ENCODE data around the gene KIR3DL1.
"Not testable (repeated sequence)": the region's sequence is repeated elsewhere in the genome, so short reads cannot be mapped to it uniquely, and the experiment has no call there.

KIR3DL1 gene

GRCh38 chr19:54855241-54855640 is 39.0 kb downstream of the KIR3DL1 start:
- H3K9ac ChIP-seq (ENCODE audit: low read depth, low read length); H3K27me3 ChIP-seq (ENCODE audit: control insufficient read depth, insufficient read depth, low read length); H3K27ac ChIP-seq (ENCODE audit: low read depth, low read length); H3K4me3 ChIP-seq (ENCODE audit: low read depth, low read length); H3K36me3 ChIP-seq (ENCODE audit: control insufficient read depth, insufficient read depth, low read length); H3K4me1 ChIP-seq (ENCODE audit: control insufficient read depth, insufficient read depth, low read length): not testable (repeated sequence)
- peaks cover 56% of the 10 kb centered on the region for H3K9me3 ChIP-seq (ENCODE audit: control insufficient read depth, insufficient read depth, low read length)

GRCh38 chr19:54858476-54858875 is 42.2 kb downstream of the KIR3DL1 start:
- H3K9ac ChIP-seq (ENCODE audit: low read depth, low read length); H3K27me3 ChIP-seq (ENCODE audit: control insufficient read depth, insufficient read depth, low read length); H3K4me3 ChIP-seq (ENCODE audit: low read depth, low read length); H3K27ac ChIP-seq (ENCODE audit: low read depth, low read length); H3K36me3 ChIP-seq (ENCODE audit: control insufficient read depth, insufficient read depth, low read length); H3K4me1 ChIP-seq (ENCODE audit: control insufficient read depth, insufficient read depth, low read length): not testable (repeated sequence)
- H3K9me3 ChIP-seq (ENCODE audit: control insufficient read depth, insufficient read depth, low read length) = peaks cover 43% of the 10 kb centered on the region

GRCh38 chr19:54859421-54859820 is 43.2 kb downstream of the KIR3DL1 start:
- not testable (repeated sequence) for H3K4me1 ChIP-seq (ENCODE audit: control insufficient read depth, insufficient read depth, low read length); H3K27me3 ChIP-seq (ENCODE audit: control insufficient read depth, insufficient read depth, low read length); H3K4me3 ChIP-seq (ENCODE audit: low read depth, low read length); H3K27ac ChIP-seq (ENCODE audit: low read depth, low read length); H3K9ac ChIP-seq (ENCODE audit: low read depth, low read length); H3K36me3 ChIP-seq (ENCODE audit: control insufficient read depth, insufficient read depth, low read length)
- H3K9me3 ChIP-seq (ENCODE audit: control insufficient read depth, insufficient read depth, low read length) = peaks cover 33% of the 10 kb centered on the region

- H3K4me1 ChIP-seq (ENCODE audit: control insufficient read depth, insufficient read depth, low read length) = not testable (repeated sequence)
Measured at GRCh38 chr19:54863459-54863858, 47.2 kb downstream of the KIR3DL1 start.

GRCh38 chr19:54871696-54872095 is 55.4 kb downstream of the KIR3DL1 start:
- peaks cover 8% of the 10 kb centered on the region for H3K9me3 ChIP-seq (ENCODE audit: control insufficient read depth, insufficient read depth, low read length)
- H3K4me3 ChIP-seq (ENCODE audit: low read depth, low read length) = no peak overlapping the region; the same call in 1 of the 2 replicates
- H3K27ac ChIP-seq (ENCODE audit: low read depth, low read length) = no peak overlapping the region
- no peak overlapping the region for H3K9ac ChIP-seq (ENCODE audit: low read depth, low read length)
- no peaks in the 10 kb centered on the region for H3K4me1 ChIP-seq (ENCODE audit: control insufficient read depth, insufficient read depth, low read length)
- no peaks in the 10 kb centered on the region for H3K36me3 ChIP-seq (ENCODE audit: control insufficient read depth, insufficient read depth, low read length)
- no peaks in the 10 kb centered on the region for H3K27me3 ChIP-seq (ENCODE audit: control insufficient read depth, insufficient read depth, low read length)

More at GRCh38 chr19:54863459-54863858, 47.2 kb downstream of the KIR3DL1 start:
- H3K27ac ChIP-seq (ENCODE audit: low read depth, low read length); H3K9ac ChIP-seq (ENCODE audit: low read depth, low read length); H3K36me3 ChIP-seq (ENCODE audit: control insufficient read depth, insufficient read depth, low read length); H3K4me3 ChIP-seq (ENCODE audit: low read depth, low read length); H3K27me3 ChIP-seq (ENCODE audit: control insufficient read depth, insufficient read depth, low read length): not testable (repeated sequence)
- peaks cover 43% of the 10 kb centered on the region for H3K9me3 ChIP-seq (ENCODE audit: control insufficient read depth, insufficient read depth, low read length)

- no peak within 1 kb of the TSS for H3K9ac ChIP-seq (ENCODE audit: low read depth, low read length)
- no peaks in the 10 kb centered on the region for H3K4me1 ChIP-seq (ENCODE audit: control insufficient read depth, insufficient read depth, low read length)
- no peak within 1 kb of the TSS for H3K4me3 ChIP-seq (ENCODE audit: low read depth, low read length)
- H3K9me3 ChIP-seq (ENCODE audit: control insufficient read depth, insufficient read depth, low read length) = no peaks in the 10 kb centered on the region
- no peaks in the 10 kb centered on the region for H3K27me3 ChIP-seq (ENCODE audit: control insufficient read depth, insufficient read depth, low read length)
- no peak within 1 kb of the TSS for H3K27ac ChIP-seq (ENCODE audit: low read depth, low read length)
- H3K36me3 ChIP-seq (ENCODE audit: control insufficient read depth, insufficient read depth, low read length) = no peaks in the 10 kb centered on the region
Measured at GRCh38 chr19:54873990-54874389, 57.7 kb downstream of the KIR3DL1 start, which contains the start of gene FCAR. FCAR (plus strand) TSS chr19:54874235; CDS start chr19:54874290, 55 bp downstream.

- Histone ChIP-seq H3K27me3 (ENCODE audit: control insufficient read depth, insufficient read depth, low read length) (no peaks in the 10 kb centered on the region), H3K4me1 (ENCODE audit: control insufficient read depth, insufficient read depth, low read length) (no peaks in the 10 kb centered on the region), H3K36me3 (ENCODE audit: control insufficient read depth, insufficient read depth, low read length) (no peaks in the 10 kb centered on the region), H3K4me3 (ENCODE audit: low read depth, low read length) (no peak overlapping the region), H3K27ac (ENCODE audit: low read depth, low read length) (no peak overlapping the region), H3K9me3 (ENCODE audit: control insufficient read depth, insufficient read depth, low read length) (no peaks in the 10 kb centered on the region), H3K9ac (ENCODE audit: low read depth, low read length) (no peak overlapping the region)
Measured at GRCh38 chr19:54875506-54875905, 59.2 kb downstream of the KIR3DL1 start.

GRCh38 chr19:54877471-54877870 is 61.2 kb downstream of the KIR3DL1 start:
- no peak overlapping the region for H3K4me3 ChIP-seq (ENCODE audit: low read depth, low read length)
- H3K27me3 ChIP-seq (ENCODE audit: control insufficient read depth, insufficient read depth, low read length) = no peaks in the 10 kb centered on the region; the same call in 1 of the 2 replicates
- H3K4me1 ChIP-seq (ENCODE audit: control insufficient read depth, insufficient read depth, low read length) = 0 out of 2 replicates have a peak, but pooled peaks cover 4% of the 10 kb centered on the region
- no peaks in the 10 kb centered on the region for H3K36me3 ChIP-seq (ENCODE audit: control insufficient read depth, insufficient read depth, low read length)
- no peak overlapping the region for H3K9ac ChIP-seq (ENCODE audit: low read depth, low read length)
- no peaks in the 10 kb centered on the region for H3K9me3 ChIP-seq (ENCODE audit: control insufficient read depth, insufficient read depth, low read length)
- no peak overlapping the region for H3K27ac ChIP-seq (ENCODE audit: low read depth, low read length)
